ENCODE data around the gene WDR75. TPM values are rescaled to one million over a fixed set of nuclear protein-coding genes. Genes with fewer than 3 reads are reported as not detected.

Gene WDR75
- total and polyA plus RNA-seq, 9 of the 15 experiments (the other 6 are each of a cell fraction or from before 2014, with no cell fraction given) = 50.9 to 111 (median 76.4) TPM

DNA sequence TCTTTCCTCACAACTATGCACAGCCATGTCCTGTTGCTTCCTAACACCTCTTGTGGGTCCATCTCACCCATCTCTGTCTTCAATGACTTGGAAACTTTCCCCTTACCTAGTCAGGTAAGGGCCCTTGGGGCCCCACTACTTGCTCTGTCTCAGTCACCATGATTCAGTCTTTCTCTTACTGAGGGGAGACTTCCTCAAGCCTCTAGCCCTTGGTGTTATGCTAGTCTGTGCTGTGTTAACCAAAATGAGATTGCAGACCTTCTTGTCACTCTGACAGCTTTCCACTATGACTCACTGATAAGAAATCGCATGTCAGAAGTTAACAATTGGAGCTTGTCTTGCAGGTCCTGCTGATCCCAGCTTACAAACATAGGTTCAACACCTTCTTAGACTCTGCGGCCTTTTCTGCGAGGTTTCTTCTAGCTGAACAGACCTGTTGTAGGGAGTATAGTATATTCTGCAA is 65.3 kb downstream of the WDR75 start (continued):
- no peak for TF ChIP-seq PURB (CRISPR knock-in tag; IDR thresholded peaks at IDR 0.05; ENCODE audit: low read depth)
- peak; percentile 99 for TF ChIP-seq JUND (IDR thresholded peaks at IDR 0.05; ENCODE audit: borderline replicate concordance, low read depth, low read length)
- TF ChIP-seq JUND (tag; IDR thresholded peaks at IDR 0.05; ENCODE audit: borderline replicate concordance, low read depth, low read length) = peak; percentile 99
- TF ChIP-seq MEIS2 (IDR thresholded peaks at IDR 0.05; ENCODE audit: partially characterized antibody) = peak; percentile 98
- peak; percentile 32 for TF ChIP-seq TAF1 (IDR thresholded peaks at IDR 0.05; ENCODE audit: control insufficient read depth, extremely low read depth, insufficient read depth, low read length, severe bottlenecking)
- TF ChIP-seq, protein P1, sequence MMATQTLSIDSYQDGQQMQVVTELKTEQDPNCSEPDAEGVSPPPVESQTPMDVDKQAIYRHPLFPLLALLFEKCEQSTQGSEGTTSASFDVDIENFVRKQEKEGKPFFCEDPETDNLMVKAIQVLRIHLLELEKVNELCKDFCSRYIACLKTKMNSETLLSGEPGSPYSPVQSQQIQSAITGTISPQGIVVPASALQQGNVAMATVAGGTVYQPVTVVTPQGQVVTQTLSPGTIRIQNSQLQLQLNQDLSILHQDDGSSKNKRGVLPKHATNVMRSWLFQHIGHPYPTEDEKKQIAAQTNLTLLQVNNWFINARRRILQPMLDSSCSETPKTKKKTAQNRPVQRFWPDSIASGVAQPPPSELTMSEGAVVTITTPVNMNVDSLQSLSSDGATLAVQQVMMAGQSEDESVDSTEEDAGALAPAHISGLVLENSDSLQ (IDR thresholded peaks at IDR 0.05) = peak; percentile 95
- TF ChIP-seq NEUROD1 (IDR thresholded peaks at IDR 0.05; ENCODE audit: borderline replicate concordance, low read depth, low read length, partially characterized antibody) = no peak
- TF ChIP-seq KDM1A (IDR thresholded peaks at IDR 0.05) = peak; percentile 81 to 84
- TF ChIP-seq FOSL1 (tag; conservative IDR thresholded peaks at IDR 0.05) = peak; percentile 98
- TF ChIP-seq, protein P2, sequence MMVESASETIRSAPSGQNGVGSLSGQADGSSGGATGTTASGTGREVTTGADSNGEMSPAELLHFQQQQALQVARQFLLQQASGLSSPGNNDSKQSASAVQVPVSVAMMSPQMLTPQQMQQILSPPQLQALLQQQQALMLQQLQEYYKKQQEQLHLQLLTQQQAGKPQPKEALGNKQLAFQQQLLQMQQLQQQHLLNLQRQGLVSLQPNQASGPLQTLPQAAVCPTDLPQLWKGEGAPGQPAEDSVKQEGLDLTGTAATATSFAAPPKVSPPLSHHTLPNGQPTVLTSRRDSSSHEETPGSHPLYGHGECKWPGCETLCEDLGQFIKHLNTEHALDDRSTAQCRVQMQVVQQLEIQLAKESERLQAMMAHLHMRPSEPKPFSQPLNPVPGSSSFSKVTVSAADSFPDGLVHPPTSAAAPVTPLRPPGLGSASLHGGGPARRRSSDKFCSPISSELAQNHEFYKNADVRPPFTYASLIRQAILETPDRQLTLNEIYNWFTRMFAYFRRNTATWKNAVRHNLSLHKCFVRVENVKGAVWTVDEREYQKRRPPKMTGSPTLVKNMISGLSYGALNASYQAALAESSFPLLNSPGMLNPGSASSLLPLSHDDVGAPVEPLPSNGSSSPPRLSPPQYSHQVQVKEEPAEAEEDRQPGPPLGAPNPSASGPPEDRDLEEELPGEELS (CRISPR knock-in tag; IDR thresholded peaks at IDR 0.05; ENCODE audit: borderline replicate concordance) = no peak
- no peak for TF ChIP-seq ZNF668 (CRISPR knock-in tag; IDR thresholded peaks at IDR 0.05)
